HCT116 (cell line): Measurements from ENCODE around the gene AFAP1. TPM values are rescaled to one million over a fixed set of nuclear protein-coding genes. Genes with fewer than 3 reads are reported as not detected.

Experiments used
- ATAC-seq: fragments of 200-7000 bp; cut with Tn5 transposase; 2 replicates; pipeline ENCODE4 v1.9.1; 2020; ENCODE audit warnings: mild to moderate bottlenecking, moderate library complexity
- BruUV-seq: library from RNA; stranded (reverse); fragments of 400-500 nt; replicated peaks from 2 replicates; lab custom pipeline; 2021; lab: Mats Ljungman, UMichigan
- CTCF ChIA-PET: fragments of 300-600 bp; sonication (Branson Sonifier 250); formaldehyde crosslinking; loops from one replicate; lab custom pipeline; 2021; ENCODE audit warnings: antibody characterized with exemption; lab: Charles Lee
- POLR2A ChIA-PET: fragments of 300-600, 350-600 bp; sonication (Branson Sonifier 250); formaldehyde crosslinking; loops from one replicate; lab custom pipeline; 2021; ENCODE audit warnings: antibody characterized with exemption; lab: Charles Lee
- RAD21 ChIA-PET, 2 experiments: fragments of 300-600 bp; sonication (Branson Sonifier 250); formaldehyde crosslinking; loops; one replicate each; lab custom pipeline; 2023; ENCODE audit warnings: low total read pairs in 2 of 2; ENCODE audit not compliant: uncharacterized antibody in 2 of 2, unreplicated experiment in 2 of 2, low non-redundant PET in 1 of 2; lab: Charles Lee
- DNase-seq: peaks from one replicate; pipeline ENCODE4 v3.0.0-alpha.2; 2010; ENCODE audit warnings: low read depth, low spot score
- H2AFZ ChIP-seq: fragments of 200-600 bp; shearing (Covaris generic), sonication (generic); 2 replicates; pipeline ENCODE4 v1.6.1; 2017; ENCODE audit warnings: low read depth, mixed run types, mixed read lengths, antibody characterized with exemption, low read length; ENCODE audit not compliant: poor library complexity, severe bottlenecking
- H3K27ac ChIP-seq: 2 replicates; pipeline ENCODE4 v1.5.1; 2012; ENCODE audit warnings: low read depth, low read length
- H3K27me3 ChIP-seq: fragments of 200-600 bp; sonication (generic); 2 replicates; pipeline ENCODE4 v1.6.1; 2016; ENCODE audit warnings: mixed run types, low read length, mixed read lengths; ENCODE audit not compliant: insufficient read depth
- H3K36me3 ChIP-seq, 2 experiments: fragments of 200-500 bp in 1 of 2; fragments of 200-600 bp in 1 of 2; sonication (Bioruptor generic) in 1 of 2; sonication (generic) in 1 of 2; 2 replicates each; pipeline versions ENCODE4 v1.5.1 to v1.6.1; 2014 to 2016; ENCODE audit warnings: low read length in 2 of 2, inconsistent platforms in 1 of 2, mixed read lengths in 1 of 2, mixed run types in 1 of 2; ENCODE audit not compliant: insufficient read depth in 2 of 2, control insufficient read depth in 1 of 2
- H3K4me1 ChIP-seq, 2 experiments: fragments of 200-600 bp in 1 of 2; sonication (generic) in 1 of 2; 2 replicates each; pipeline versions ENCODE4 v1.5.1 to v1.6.1; 2012 to 2017; ENCODE audit warnings: low read length in 2 of 2, inconsistent platforms in 1 of 2, mild to moderate bottlenecking in 1 of 2, mixed read lengths in 1 of 2, mixed run types in 1 of 2, moderate library complexity in 1 of 2; ENCODE audit not compliant: insufficient read depth in 2 of 2, control insufficient read depth in 1 of 2
- H3K4me2 ChIP-seq: fragments of 200-600 bp; sonication (generic); 2 replicates; pipeline ENCODE4 v1.6.1; 2017; ENCODE audit warnings: mixed run types, low read length, mixed read lengths
- H3K4me3 ChIP-seq, 2 experiments: fragments of 200-600 bp in 1 of 2; sonication (generic) in 1 of 2; replicated peaks in 1 of 2; 2 replicates each; pipeline ENCODE4 v1.5.1; 2011 to 2016; ENCODE audit warnings: low read length in 2 of 2, control low read depth in 1 of 2, low read depth in 1 of 2, mild to moderate bottlenecking in 1 of 2, mixed read lengths in 1 of 2, mixed run types in 1 of 2
- H3K79me2 ChIP-seq: fragments of 200-600 bp; sonication (generic); 2 replicates; pipeline ENCODE4 v1.6.1; 2017; ENCODE audit warnings: mild to moderate bottlenecking, mixed run types, low read length, moderate library complexity, mixed read lengths; ENCODE audit not compliant: insufficient read depth
- H3K9ac ChIP-seq: fragments of 200-600 bp; sonication (generic); 2 replicates; pipeline ENCODE4 v1.6.1; 2016; ENCODE audit warnings: low read length, mixed read lengths
- H3K9me2 ChIP-seq: fragments of 200-600 bp; sonication (generic), shearing (Covaris generic); 2 replicates; pipeline ENCODE4 v1.6.1; 2017; ENCODE audit warnings: mixed run types, mild to moderate bottlenecking, moderate library complexity; ENCODE audit not compliant: insufficient read depth
- H3K9me3 ChIP-seq, 2 experiments: fragments of 200-500 bp in 1 of 2; fragments of 200-600 bp in 1 of 2; sonication (Bioruptor generic) in 1 of 2; sonication (generic) in 1 of 2; 2 replicates each; pipeline ENCODE4 v1.6.1; 2014 to 2017; ENCODE audit warnings: low read length in 2 of 2, mixed read lengths in 2 of 2, inconsistent platforms in 1 of 2, low read depth in 1 of 2, mild to moderate bottlenecking in 1 of 2, mixed run types in 1 of 2, moderate library complexity in 1 of 2; ENCODE audit not compliant: control insufficient read depth in 1 of 2, insufficient read depth in 1 of 2
- H4K20me1 ChIP-seq: fragments of 200-600 bp; sonication (generic), shearing (Covaris generic); 2 replicates; pipeline ENCODE4 v1.6.1; 2017; ENCODE audit warnings: mixed run types, mild to moderate bottlenecking, moderate library complexity; ENCODE audit not compliant: insufficient read depth
- CBX3 ChIP-seq: IDR thresholded peaks from 2 replicates; pipeline ENCODE4 v1.6.1; 2012; ENCODE audit warnings: low read depth
- CEBPB ChIP-seq: IDR thresholded peaks from 2 replicates; pipeline ENCODE4 v1.6.1; 2012; ENCODE audit warnings: low read depth
- CTCF ChIP-seq, 3 experiments: fragments of 200-600 bp in 1 of 3; sonication (generic) in 1 of 3; IDR thresholded peaks in 2 of 3; conservative IDR thresholded peaks in 1 of 3; 2 replicates each; pipeline ENCODE4 v1.5.1; 2012 to 2017; ENCODE audit warnings: low read depth in 2 of 3, low read length in 2 of 3, antibody characterized with exemption in 1 of 3, borderline replicate concordance in 1 of 3, control low read depth in 1 of 3, mild to moderate bottlenecking in 1 of 3, mixed read lengths in 1 of 3, mixed run types in 1 of 3, moderate library complexity in 1 of 3; ENCODE audit not compliant: insufficient read depth in 1 of 3
- EGR1 ChIP-seq: IDR thresholded peaks from 2 replicates; pipeline ENCODE4 v1.6.1; 2012; ENCODE audit warnings: low read depth
- ELF1 ChIP-seq: IDR thresholded peaks from 2 replicates; pipeline ENCODE4 v1.6.1; 2012; ENCODE audit warnings: low read depth, borderline replicate concordance
- FOSL1 ChIP-seq: IDR thresholded peaks from 2 replicates; pipeline ENCODE4 v1.6.1; 2012; ENCODE audit warnings: low read depth
- JUND ChIP-seq: IDR thresholded peaks from 2 replicates; pipeline ENCODE4 v1.6.1; 2012
- MAX ChIP-seq: IDR thresholded peaks from 2 replicates; pipeline ENCODE4 v1.6.1; 2012
- RAD21 ChIP-seq: IDR thresholded peaks from 2 replicates; pipeline ENCODE4 v1.6.1; 2012; ENCODE audit warnings: low read depth, mild to moderate bottlenecking
- SIN3A ChIP-seq: IDR thresholded peaks from 2 replicates; pipeline ENCODE4 v1.6.1; 2012; ENCODE audit warnings: low read depth
- SP1 ChIP-seq: IDR thresholded peaks from 2 replicates; pipeline ENCODE4 v1.6.1; 2012; ENCODE audit warnings: low read depth
- SRF ChIP-seq: IDR thresholded peaks from 2 replicates; pipeline ENCODE4 v1.6.1; 2012; ENCODE audit warnings: low read depth
- TCF7L2 ChIP-seq: IDR thresholded peaks from 2 replicates; pipeline ENCODE4 v1.7.0; 2011; ENCODE audit warnings: borderline replicate concordance, inconsistent platforms; ENCODE audit not compliant: insufficient read depth, insufficient read length; ENCODE audit errors: extremely low read depth
- YY1 ChIP-seq: IDR thresholded peaks from 2 replicates; pipeline ENCODE4 v1.6.1; 2011; ENCODE audit warnings: low read length, low read depth, moderate library complexity, mild to moderate bottlenecking; ENCODE audit not compliant: insufficient replicate concordance; ENCODE audit errors: extremely low read depth
- ZNF274 ChIP-seq: fragments of 200-500 bp; sonication (Bioruptor generic); IDR thresholded peaks from 2 replicates; pipeline ENCODE4 v1.6.1; 2014; ENCODE audit warnings: mild to moderate bottlenecking, low read depth, low read length, inconsistent platforms
- intact Hi-C: fragments of 100-400 bp; cut with micrococcal nuclease; formaldehyde crosslinking; loops from 2 replicates; pipeline ENCODE4 v1.10.0; 2022
- total RNA-seq: library from RNA; stranded (reverse); gene quantifications from one replicate; pipeline ENCODE4 v1.2.1, GENCODE V29; 2021; ENCODE audit not compliant: unreplicated experiment
- TF ChIP-seq, protein P1 (sequence below): IDR thresholded peaks from 2 replicates; pipeline ENCODE4 v1.6.1; 2012; ENCODE audit warnings: low read depth
- TF ChIP-seq, protein P2 (sequence below): IDR thresholded peaks from 2 replicates; pipeline ENCODE4 v1.6.1; 2012
- TF ChIP-seq, protein P3 (sequence below): IDR thresholded peaks from 2 replicates; pipeline ENCODE4 v1.6.1; 2011; ENCODE audit warnings: mild to moderate bottlenecking, low read length, moderate library complexity; ENCODE audit not compliant: insufficient replicate concordance; ENCODE audit errors: extremely low read depth

The AFAP1 gene
- total RNA-seq, 1 experiment from 2014 or later: 19.4 TPM

DNA sequence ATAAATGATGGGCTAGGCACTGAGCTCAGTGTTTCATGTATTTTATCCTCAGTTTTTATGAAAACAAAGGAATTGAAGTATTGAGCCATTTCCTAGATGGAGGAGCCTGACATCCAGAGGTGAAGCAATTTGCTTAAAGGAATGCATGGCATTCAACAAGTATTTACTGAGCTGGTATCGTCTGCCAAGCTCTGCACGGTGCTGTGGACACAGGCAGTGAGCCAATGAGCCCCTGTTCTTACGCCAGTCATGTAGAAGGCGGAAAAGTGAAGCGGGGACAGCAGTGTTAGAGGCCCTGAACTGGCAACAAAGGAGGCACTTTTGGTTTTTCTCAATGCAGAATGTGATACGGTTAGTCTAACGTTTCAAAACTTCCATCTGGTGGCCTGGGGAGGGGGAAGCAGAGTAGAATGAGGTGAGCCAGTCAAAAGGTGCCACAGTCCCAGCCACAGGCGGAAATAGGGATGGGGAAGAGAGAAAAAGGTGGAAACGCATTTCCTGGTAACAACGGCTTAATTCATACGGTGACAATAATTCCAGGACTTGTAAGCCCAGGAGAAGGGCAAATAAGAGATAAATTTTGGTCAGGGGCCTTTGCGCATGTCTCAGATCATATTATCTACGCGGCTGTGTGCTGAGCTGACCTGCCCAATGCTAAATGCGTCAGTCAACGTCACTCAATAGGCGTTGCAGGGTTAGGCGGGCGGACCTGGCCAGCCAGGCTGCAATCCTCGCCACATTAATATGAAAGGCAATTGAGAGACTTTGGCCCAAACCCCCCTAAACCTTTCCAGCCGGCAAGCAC lies 133.9 kb downstream of the AFAP1 start:
- ATAC-seq (no peak), DNase-seq (no peak)
- H3K79me2 ChIP-seq: no peaks in the 10 kb centered on the region
- RAD21 ChIA-PET: no interaction called here
- no peak overlapping the region for H3K4me2 ChIP-seq
- H3K4me1 ChIP-seq: peaks cover 7 to 8% of the 10 kb centered on the region in 2 experiments; a peak in 2 of 4 replicates
- no peaks in the 10 kb centered on the region for H3K27me3 ChIP-seq
- POLR2A ChIA-PET: interaction anchor here (1.2 kb wide), 1 partner anchor 132 kb away, joined by 3 read pairs; no protein-coding TSS in a partner anchor
- H4K20me1 ChIP-seq: no peaks in the 10 kb centered on the region
- H3K9me2 ChIP-seq: no peaks in the 10 kb centered on the region
- H3K4me3 ChIP-seq: no peak overlapping the region
- no peak overlapping the region for H2AFZ ChIP-seq
- H3K9me3 ChIP-seq: no peaks in the 10 kb centered on the region
- CTCF ChIA-PET: interaction anchor here (0.7 to 4.7 kb wide), 9 partner anchors 7 to 181 kb away, joined by 3 to 82 read pairs (median 4); no protein-coding TSS in a partner anchor
- H3K36me3 ChIP-seq: peaks cover 0 to 4% of the 10 kb centered on the region in 2 experiments; a peak in 1 of 4 replicates
- no TSS peak for BruUV-seq
- no peak overlapping the region for H3K27ac ChIP-seq
- intact Hi-C loops: no loop called here
- H3K9ac ChIP-seq: no peak overlapping the region
- TF ChIP-seq, protein P1, sequence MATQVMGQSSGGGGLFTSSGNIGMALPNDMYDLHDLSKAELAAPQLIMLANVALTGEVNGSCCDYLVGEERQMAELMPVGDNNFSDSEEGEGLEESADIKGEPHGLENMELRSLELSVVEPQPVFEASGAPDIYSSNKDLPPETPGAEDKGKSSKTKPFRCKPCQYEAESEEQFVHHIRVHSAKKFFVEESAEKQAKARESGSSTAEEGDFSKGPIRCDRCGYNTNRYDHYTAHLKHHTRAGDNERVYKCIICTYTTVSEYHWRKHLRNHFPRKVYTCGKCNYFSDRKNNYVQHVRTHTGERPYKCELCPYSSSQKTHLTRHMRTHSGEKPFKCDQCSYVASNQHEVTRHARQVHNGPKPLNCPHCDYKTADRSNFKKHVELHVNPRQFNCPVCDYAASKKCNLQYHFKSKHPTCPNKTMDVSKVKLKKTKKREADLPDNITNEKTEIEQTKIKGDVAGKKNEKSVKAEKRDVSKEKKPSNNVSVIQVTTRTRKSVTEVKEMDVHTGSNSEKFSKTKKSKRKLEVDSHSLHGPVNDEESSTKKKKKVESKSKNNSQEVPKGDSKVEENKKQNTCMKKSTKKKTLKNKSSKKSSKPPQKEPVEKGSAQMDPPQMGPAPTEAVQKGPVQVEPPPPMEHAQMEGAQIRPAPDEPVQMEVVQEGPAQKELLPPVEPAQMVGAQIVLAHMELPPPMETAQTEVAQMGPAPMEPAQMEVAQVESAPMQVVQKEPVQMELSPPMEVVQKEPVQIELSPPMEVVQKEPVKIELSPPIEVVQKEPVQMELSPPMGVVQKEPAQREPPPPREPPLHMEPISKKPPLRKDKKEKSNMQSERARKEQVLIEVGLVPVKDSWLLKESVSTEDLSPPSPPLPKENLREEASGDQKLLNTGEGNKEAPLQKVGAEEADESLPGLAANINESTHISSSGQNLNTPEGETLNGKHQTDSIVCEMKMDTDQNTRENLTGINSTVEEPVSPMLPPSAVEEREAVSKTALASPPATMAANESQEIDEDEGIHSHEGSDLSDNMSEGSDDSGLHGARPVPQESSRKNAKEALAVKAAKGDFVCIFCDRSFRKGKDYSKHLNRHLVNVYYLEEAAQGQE: no peak
- TF ChIP-seq FOSL1 (no peak), SIN3A (no peak), JUND (no peak), CTCF (IDR thresholded peaks at IDR 0.05 in 2 of 3, conservative IDR thresholded peaks at IDR 0.05 in 1 of 3; ENCODE audit: borderline replicate concordance in 1 of 3, insufficient read depth in 1 of 3, low read depth in 2 of 3, low read length in 2 of 3) (no peak), MAX (no peak), SP1 (no peak), RAD21 (no peak), YY1 (no peak), TCF7L2 (no peak), CEBPB (no peak), ELF1 (no peak), ZNF274 (no peak), EGR1 (no peak), CBX3 (no peak), SRF (no peak)
- TF ChIP-seq, protein P2, sequence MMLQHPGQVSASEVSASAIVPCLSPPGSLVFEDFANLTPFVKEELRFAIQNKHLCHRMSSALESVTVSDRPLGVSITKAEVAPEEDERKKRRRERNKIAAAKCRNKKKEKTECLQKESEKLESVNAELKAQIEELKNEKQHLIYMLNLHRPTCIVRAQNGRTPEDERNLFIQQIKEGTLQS: no peak
- TF ChIP-seq, protein P3, sequence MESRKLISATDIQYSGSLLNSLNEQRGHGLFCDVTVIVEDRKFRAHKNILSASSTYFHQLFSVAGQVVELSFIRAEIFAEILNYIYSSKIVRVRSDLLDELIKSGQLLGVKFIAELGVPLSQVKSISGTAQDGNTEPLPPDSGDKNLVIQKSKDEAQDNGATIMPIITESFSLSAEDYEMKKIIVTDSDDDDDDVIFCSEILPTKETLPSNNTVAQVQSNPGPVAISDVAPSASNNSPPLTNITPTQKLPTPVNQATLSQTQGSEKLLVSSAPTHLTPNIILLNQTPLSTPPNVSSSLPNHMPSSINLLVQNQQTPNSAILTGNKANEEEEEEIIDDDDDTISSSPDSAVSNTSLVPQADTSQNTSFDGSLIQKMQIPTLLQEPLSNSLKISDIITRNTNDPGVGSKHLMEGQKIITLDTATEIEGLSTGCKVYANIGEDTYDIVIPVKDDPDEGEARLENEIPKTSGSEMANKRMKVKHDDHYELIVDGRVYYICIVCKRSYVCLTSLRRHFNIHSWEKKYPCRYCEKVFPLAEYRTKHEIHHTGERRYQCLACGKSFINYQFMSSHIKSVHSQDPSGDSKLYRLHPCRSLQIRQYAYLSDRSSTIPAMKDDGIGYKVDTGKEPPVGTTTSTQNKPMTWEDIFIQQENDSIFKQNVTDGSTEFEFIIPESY: no peak
